Upper lobe of right lung (tissue), 1 donor: ENCODE measurements around the gene PPAT. TPM values are rescaled to one million over a fixed set of nuclear protein-coding genes. Genes with fewer than 3 reads are reported as not detected.

Experiments
- ATAC-seq: fragments of 200-7000 bp; cut with Tn5 transposase; one replicate; pipeline ENCODE4 v1.9.1; 2020; ENCODE audit warnings: mild to moderate bottlenecking, moderate library complexity
- DNase-seq: peaks from one replicate; pipeline ENCODE4 v3.0.0-alpha.2; 2020
- H3K27ac ChIP-seq: fragments of 200-600 bp; one replicate; pipeline ENCODE4 v1.8.0; 2022
- H3K27me3 ChIP-seq: fragments of 200-600 bp; one replicate; pipeline ENCODE4 v1.8.0; 2022; ENCODE audit warnings: mild to moderate bottlenecking
- H3K36me3 ChIP-seq: fragments of 200-600 bp; one replicate; pipeline ENCODE4 v1.8.0; 2022
- H3K4me1 ChIP-seq: fragments of 200-600 bp; one replicate; pipeline ENCODE4 v1.8.0; 2022
- H3K4me3 ChIP-seq: fragments of 200-600 bp; one replicate; pipeline ENCODE4 v1.8.0; 2022; ENCODE audit warnings: mild to moderate bottlenecking
- H3K9me3 ChIP-seq: fragments of 200-600 bp; one replicate; pipeline ENCODE4 v1.8.0; 2022
- CTCF ChIP-seq: fragments of 200-600 bp; IDR thresholded peaks from one replicate; pipeline ENCODE4 v1.8.0; 2022; ENCODE audit warnings: antibody characterized with exemption
- intact Hi-C: fragments of 100-400 bp; cut with DNase I; formaldehyde crosslinking; loops from one replicate; pipeline ENCODE4 v1.11.0; 2022
- total RNA-seq: library from RNA; stranded (reverse); fragmentation: NEBNext Ultra II Directional; extraction: Animal tissue kit (Norgen Biotek cat#: 25700); gene quantifications from one replicate; pipeline ENCODE4 v1.2.1, GENCODE V29; 2021
- donor health status: DM: no; HTN: yes; CAD: no; lungs with severe emphysema.

The PPAT gene
- total RNA-seq, 1 donor from 2014 or later, result 5.8 TPM

- no peak for TF ChIP-seq CTCF
- no peaks in the 10 kb centered on the region for H3K4me1 ChIP-seq
- DNase-seq (no peak), ATAC-seq (no peak)
- no peaks in the 10 kb centered on the region for H3K27me3 ChIP-seq
- peaks cover 3% of the 10 kb centered on the region for H3K36me3 ChIP-seq
- H3K4me3 ChIP-seq, result no peak overlapping the region
- no peaks in the 10 kb centered on the region for H3K9me3 ChIP-seq
- intact Hi-C loops, result no loop called here
- no peak overlapping the region for H3K27ac ChIP-seq
Observed at GRCh38 chr4:56400560-56400959, 34.9 kb downstream of the PPAT start.

DNA sequence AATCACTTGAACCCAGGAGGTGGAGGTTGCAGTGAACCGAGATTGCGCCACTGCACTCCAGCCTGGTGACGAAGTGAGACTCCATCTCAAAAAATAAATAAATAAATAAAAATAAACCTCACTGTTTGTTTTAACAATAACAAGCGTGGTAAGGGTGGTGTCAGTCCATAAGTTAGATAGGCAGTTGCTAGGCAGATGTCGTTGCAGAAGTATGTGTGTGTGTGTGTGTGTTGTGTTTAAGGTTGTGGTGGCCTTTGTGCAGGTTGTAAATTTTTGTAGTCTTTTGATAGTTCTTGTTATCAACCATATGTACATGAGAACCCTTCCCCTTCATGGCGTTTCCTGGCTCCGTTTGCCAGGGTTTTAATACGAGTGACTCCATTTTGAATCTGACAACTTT, 44.1 kb downstream of the PPAT start:
- Histone ChIP-seq H3K4me1 (peaks cover 8% of the 10 kb centered on the region), H3K36me3 (no peaks in the 10 kb centered on the region), H3K27ac (no peak overlapping the region), H3K27me3 (no peaks in the 10 kb centered on the region), H3K4me3 (no peak overlapping the region), H3K9me3 (no peaks in the 10 kb centered on the region)
- no peak for DNase-seq
- intact Hi-C loops, result no loop called here
- TF ChIP-seq CTCF, result no peak
- no peak for ATAC-seq

GRCh38 chr4:56389558-56389957, 45.9 kb downstream of the PPAT start:
- intact Hi-C loops, result no loop called here
- H3K27me3 ChIP-seq, result no peaks in the 10 kb centered on the region
- H3K4me1 ChIP-seq, result peaks cover 10% of the 10 kb centered on the region
- no peaks in the 10 kb centered on the region for H3K36me3 ChIP-seq
- no peaks in the 10 kb centered on the region for H3K9me3 ChIP-seq
- DNase-seq, result no peak
- no peak overlapping the region for H3K27ac ChIP-seq
- no peak overlapping the region for H3K4me3 ChIP-seq
- ATAC-seq, result no peak
- no peak for TF ChIP-seq CTCF

GRCh38 chr4:56388306-56388705, 47.1 kb downstream of the PPAT start:
- Histone ChIP-seq H3K4me1 (peaks cover 10% of the 10 kb centered on the region), H3K27me3 (no peaks in the 10 kb centered on the region), H3K27ac (peak overlapping the region; percentile 98), H3K9me3 (no peaks in the 10 kb centered on the region), H3K36me3 (no peaks in the 10 kb centered on the region), H3K4me3 (peak overlapping the region; percentile 82)
- DNase-seq (no peak), ATAC-seq (no peak)
- no peak for TF ChIP-seq CTCF
- intact Hi-C loops, result no loop called here

DNA sequence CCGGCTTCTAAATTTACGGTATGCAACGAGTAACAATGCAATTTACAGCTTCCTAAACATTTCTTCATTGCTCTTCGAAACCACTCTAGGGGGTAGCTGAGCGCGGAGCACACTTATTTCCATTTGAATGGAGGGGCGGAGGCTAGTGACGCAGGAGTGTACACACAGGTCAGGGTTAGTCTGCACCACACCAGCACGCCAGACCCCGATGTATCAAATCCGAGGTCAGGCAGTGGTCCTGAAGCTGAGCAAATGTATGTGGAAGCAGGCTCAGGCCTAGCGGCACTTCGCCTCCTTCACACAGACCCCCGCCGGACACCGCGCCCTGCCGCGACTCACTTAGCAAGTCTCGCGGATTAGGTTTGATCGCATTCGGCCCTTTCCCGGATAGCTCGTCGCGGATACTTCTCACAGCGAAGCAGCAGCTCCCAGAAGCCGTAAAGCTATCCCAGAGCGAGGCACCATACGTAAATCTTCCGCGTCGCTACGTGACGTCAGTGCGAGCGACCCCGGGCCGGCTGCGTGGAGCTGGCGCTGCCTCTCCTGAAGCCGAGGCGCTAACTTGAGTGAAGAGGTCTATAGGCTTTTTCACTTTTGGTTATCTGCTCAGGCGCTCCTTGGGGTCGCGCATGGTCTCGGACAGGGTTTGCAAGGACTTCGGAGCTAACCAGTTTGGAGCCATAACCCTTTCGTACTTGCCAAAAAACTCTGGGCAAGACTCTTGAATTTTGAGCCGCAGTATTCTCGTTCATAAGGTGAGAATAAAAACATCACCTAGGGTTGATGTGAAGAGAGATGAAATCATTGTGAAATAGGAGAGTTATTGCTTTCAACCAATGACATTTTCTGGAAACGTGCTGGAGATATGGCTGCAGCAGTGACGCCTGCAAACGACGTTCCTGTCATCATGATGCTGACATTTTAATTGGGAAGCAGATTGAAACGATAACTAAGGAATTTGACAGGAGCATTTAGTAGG, 48.1 kb downstream of the PPAT start, which contains the start of gene AASDH:
Gene AASDH (minus strand): TSS at position 469 of the 979 bp plus-strand sequence. CDS start 3,192 bp downstream, outside the sequence.
- peak within 1 kb of the TSS; percentile 82 for H3K4me3 ChIP-seq
- peak; percentile 99 for ATAC-seq
- H3K27me3 ChIP-seq, result no peaks in the 10 kb centered on the region
- no peaks in the 10 kb centered on the region for H3K9me3 ChIP-seq
- peak; percentile 95 for DNase-seq
- H3K27ac ChIP-seq, result peak within 1 kb of the TSS; percentile 98
- intact Hi-C loops, result no loop called here
- H3K4me1 ChIP-seq, result peaks cover 10% of the 10 kb centered on the region
- no peak for TF ChIP-seq CTCF
- no peaks in the 10 kb centered on the region for H3K36me3 ChIP-seq
